ENCODE measurements around the gene RASSF1. TPM values are rescaled to one million over a fixed set of nuclear protein-coding genes. Genes with fewer than 3 reads are reported as not detected.
A peak's percentile ranks its signal among the peaks of the same experiment; 100 is the strongest.

Gene RASSF1
- total and polyA plus RNA-seq, 2 of the 13 experiments (the other 11 are each of a cell fraction or from before 2014, with no cell fraction given): 10.2 to 27.5 TPM

GRCh38 chr3:50298836-50299637 is 41.6 kb downstream of the RASSF1 start, which contains the start of the genes HYAL3 and NAA80 (continued):
- TF ChIP-seq IKZF5 (CRISPR knock-in tag; IDR thresholded peaks at IDR 0.05) (peak; percentile 60), SP2 (CRISPR knock-in tag; IDR thresholded peaks at IDR 0.05) (no peak; the same call in 1 of the 2 replicates), ZSCAN21 (CRISPR knock-in tag; IDR thresholded peaks at IDR 0.05; ENCODE audit: borderline replicate concordance) (peak; percentile 97), DZIP1 (CRISPR knock-in tag; IDR thresholded peaks at IDR 0.05) (0 out of 2 replicates have a peak, but pooled peaks have one; percentile 47), ZNF350 (CRISPR knock-in tag; IDR thresholded peaks at IDR 0.05; ENCODE audit: borderline replicate concordance, low read depth) (peak; percentile 37; the same call in 1 of the 2 replicates), TBP (CRISPR knock-in tag; IDR thresholded peaks at IDR 0.05) (no peak), ZNF274 (CRISPR knock-in tag; IDR thresholded peaks at IDR 0.05) (peak; percentile 59; the same call in 1 of the 2 replicates), SMARCC2 (IDR thresholded peaks at IDR 0.05) (no peak), MXD1 (CRISPR knock-in tag; IDR thresholded peaks at IDR 0.05) (peak; percentile 26; the same call in 1 of the 2 replicates), SIN3A (IDR thresholded peaks at IDR 0.05; ENCODE audit: borderline replicate concordance, low read depth, low read length) (0 out of 2 replicates have a peak, but pooled peaks have one; percentile 21), TAF1 (CRISPR knock-in tag; IDR thresholded peaks at IDR 0.05) (peak; percentile 79; the same call in 1 of the 2 replicates), RFXAP (CRISPR knock-in tag; IDR thresholded peaks at IDR 0.05; ENCODE audit: borderline replicate concordance) (peak; percentile 65; the same call in 1 of the 2 replicates), PITX1 (CRISPR knock-in tag; IDR thresholded peaks at IDR 0.05) (0 out of 2 replicates have a peak, but pooled peaks have one; percentile 6), ZNF556 (CRISPR knock-in tag; IDR thresholded peaks at IDR 0.05; ENCODE audit: borderline replicate concordance) (no peak; the same call in 1 of the 2 replicates), ZNF383 (CRISPR knock-in tag; IDR thresholded peaks at IDR 0.05; ENCODE audit: borderline replicate concordance) (no peak), EEA1 (CRISPR knock-in tag; IDR thresholded peaks at IDR 0.05; ENCODE audit: borderline replicate concordance) (no peak), MZF1 (CRISPR knock-in tag; IDR thresholded peaks at IDR 0.05; ENCODE audit: borderline replicate concordance) (peak; percentile 21; the same call in 1 of the 2 replicates), ZNF547 (CRISPR knock-in tag; IDR thresholded peaks at IDR 0.05) (peak; percentile 61; the same call in 1 of the 2 replicates), GABPA (IDR thresholded peaks at IDR 0.05; ENCODE audit: low read depth, low read length) (no peak), GABPA (CRISPR knock-in tag; IDR thresholded peaks at IDR 0.05; ENCODE audit: low read depth) (peak; percentile 53), HNRNPLL (IDR thresholded peaks at IDR 0.05; ENCODE audit: low read depth, low read length, poor library complexity, severe bottlenecking) (peak; percentile 48), ZNF800 (CRISPR knock-in tag; IDR thresholded peaks at IDR 0.05) (peak; percentile 65), ZNF335 (CRISPR knock-in tag; IDR thresholded peaks at IDR 0.05) (peak; percentile 84), AGO2 (optimal IDR thresholded peaks at IDR 0.05; ENCODE audit: low read depth, low read length) (peak; percentile 99)
